ENCODE data around the gene PVR.
"Not testable (repeated sequence)": the region's sequence is repeated elsewhere in the genome, so short reads cannot be mapped to it uniquely, and the experiment has no call there.

DNA sequence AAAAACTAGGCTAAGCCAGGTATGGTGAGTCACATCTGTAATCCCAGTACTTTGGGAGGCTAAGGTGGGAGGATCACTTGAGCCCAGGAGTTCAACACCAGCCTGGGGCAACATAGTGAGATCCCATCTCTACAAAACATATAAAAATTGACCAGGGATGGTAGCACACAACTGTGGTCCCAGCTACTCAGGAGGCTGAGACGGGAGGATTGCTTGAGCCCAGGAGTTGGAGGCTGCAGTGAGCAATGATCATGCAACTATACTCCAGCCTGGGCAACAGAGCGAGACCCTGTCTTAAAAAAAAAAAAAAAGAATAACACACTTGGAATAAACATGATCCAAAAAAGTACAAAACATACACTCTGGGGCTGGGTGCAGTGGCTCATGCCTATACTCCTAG lies 26.3 kb downstream of the PVR start:
- TF ChIP-seq PATZ1 (CRISPR knock-in tag; IDR thresholded peaks at IDR 0.05; ENCODE audit: borderline replicate concordance); ZNF8 (CRISPR knock-in tag; IDR thresholded peaks at IDR 0.05); TSHZ2 (CRISPR knock-in tag; IDR thresholded peaks at IDR 0.05); SNAI2 (CRISPR knock-in tag; IDR thresholded peaks at IDR 0.05); TOX (CRISPR knock-in tag; IDR thresholded peaks at IDR 0.05; ENCODE audit: borderline replicate concordance); CSDC2 (CRISPR knock-in tag; IDR thresholded peaks at IDR 0.05); ISL1 (CRISPR knock-in tag; IDR thresholded peaks at IDR 0.05); GLIS3 (CRISPR knock-in tag; IDR thresholded peaks at IDR 0.05); ARNTL (CRISPR knock-in tag; IDR thresholded peaks at IDR 0.05; ENCODE audit: borderline replicate concordance, low read depth); POU6F1 (CRISPR knock-in tag; IDR thresholded peaks at IDR 0.05; ENCODE audit: borderline replicate concordance, low read depth); ZFP3 (CRISPR knock-in tag; IDR thresholded peaks at IDR 0.05): not testable (repeated sequence)

Measured in SK-N-SH treated with all-trans-retinoic acid at 6 μM for 48 hours (cell line).